NCI-H1694 treated with DMSO at 0.1 percent for 48 hours (cell line): ENCODE results near the gene GSTO2.

Experiments used
- DNase-seq: peaks from one replicate; lab custom pipeline; 2025; lab: John Stamatoyannopoulos, UW

GSTO2 gene

DNA sequence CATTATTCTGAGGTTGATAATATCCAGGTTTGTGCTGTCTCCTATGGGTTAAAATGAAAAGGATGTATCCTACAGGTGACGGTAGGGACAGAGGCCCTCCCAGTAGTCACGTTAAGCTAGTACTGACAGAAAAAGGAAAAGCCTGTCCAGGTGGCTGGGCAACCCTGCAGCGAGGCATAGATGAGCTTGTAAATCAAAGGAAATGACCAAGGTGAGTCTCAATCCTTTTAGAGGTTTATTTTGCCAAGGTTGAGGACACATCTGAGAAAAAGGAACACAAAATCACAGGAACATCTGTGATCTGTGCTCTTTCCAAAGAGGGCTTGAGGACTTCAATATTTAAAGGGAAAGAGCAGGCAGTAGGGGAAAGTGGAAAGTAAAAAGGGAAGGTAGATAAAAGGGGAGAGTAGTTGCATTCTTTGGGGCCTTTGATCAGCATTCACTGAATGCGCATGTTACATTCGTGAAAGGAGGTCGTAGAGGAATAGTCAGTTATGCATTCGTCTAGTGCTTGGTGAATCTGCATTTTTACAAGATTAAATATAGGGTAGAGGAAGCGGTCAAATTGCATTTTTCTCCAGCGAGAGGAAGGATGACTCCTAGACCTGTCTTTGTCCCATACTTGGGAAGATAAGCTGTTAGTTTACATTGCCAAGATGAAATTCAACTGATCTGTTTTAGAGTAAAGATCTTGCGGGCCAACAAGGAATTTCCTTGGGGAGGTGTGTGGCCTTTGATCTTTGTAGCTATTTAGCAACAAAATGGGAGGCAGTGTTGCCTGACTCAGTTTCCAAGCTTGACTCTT is 15.2 kb upstream of the GSTO2 start:
- no peak for DNase-seq

DNA sequence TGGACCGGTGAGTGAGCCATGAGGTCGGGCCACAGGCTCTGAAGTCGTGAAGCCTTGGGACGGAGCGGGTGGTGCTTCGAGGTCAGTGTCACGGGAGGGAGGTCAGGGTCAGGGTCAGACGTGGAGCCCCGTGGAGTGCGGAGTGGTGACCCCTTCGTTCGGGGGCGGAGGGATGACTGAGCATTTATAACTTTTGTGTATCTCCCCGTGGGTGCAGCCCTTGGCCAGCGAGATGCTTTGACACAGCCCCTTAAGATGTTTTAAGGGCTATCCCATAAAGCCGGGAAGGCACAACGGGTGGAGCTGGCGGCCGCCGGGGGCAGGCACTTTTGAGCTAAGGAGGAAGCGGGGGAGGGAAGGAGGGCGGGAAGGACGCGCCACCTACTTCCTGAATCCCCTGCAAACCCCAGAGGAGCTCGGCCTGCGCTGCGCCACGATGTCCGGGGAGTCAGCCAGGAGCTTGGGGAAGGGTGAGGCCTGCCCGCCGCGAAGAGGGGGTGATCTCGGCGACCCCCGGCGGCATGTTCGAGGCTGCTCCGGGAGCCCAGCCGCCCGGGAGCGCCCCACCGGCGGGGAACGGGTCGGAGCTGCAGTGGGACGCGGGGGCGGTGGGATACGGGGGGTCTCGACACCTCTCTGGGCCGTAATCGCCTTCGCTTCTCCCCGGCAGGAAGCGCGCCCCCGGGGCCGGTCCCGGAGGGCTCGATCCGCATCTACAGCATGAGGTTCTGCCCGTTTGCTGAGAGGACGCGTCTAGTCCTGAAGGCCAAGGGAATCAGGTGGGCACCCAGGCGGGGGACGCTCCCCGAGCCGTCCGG is 14.3 kb upstream of the GSTO2 start, which contains the start of gene GSTO1:
TSS of gene GSTO1 (plus strand) at position 400 of the 818 bp plus-strand sequence. CDS start at position 437, 37 bp downstream.
- DNase-seq = no peak

DNA sequence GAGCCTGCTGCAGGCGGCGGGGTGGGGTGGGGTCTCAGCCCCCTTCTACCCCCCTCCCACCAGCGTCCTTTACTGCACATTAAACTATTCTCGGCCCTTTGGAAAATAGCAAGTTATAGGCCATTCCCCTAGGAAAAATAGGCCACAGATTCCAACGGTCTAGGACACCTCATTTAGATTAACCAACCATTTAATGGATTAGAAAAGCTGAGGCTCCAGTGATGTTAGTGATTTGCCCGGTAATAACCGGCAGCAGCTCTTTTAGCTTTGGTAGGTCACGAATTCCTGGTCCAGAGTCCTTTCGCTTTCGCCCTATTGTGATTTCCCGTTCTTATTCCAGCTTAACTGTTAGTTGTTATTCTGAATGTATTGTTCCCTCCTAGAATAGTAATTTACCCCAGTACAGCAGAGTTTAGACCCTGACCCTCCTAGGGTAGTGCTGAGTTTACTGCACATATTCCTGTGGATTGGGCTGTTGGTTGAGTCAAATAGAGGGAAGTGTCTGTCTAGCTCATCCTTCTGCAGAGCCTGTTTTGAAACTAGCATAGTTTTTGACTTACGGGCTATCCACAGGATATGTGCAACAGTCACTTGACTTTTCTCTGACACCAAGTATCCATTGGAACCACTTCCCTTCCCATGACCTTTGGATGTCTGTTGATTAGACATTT is 13.5 kb upstream of the GSTO2 start:
- DNase-seq = peak; percentile 21

DNA sequence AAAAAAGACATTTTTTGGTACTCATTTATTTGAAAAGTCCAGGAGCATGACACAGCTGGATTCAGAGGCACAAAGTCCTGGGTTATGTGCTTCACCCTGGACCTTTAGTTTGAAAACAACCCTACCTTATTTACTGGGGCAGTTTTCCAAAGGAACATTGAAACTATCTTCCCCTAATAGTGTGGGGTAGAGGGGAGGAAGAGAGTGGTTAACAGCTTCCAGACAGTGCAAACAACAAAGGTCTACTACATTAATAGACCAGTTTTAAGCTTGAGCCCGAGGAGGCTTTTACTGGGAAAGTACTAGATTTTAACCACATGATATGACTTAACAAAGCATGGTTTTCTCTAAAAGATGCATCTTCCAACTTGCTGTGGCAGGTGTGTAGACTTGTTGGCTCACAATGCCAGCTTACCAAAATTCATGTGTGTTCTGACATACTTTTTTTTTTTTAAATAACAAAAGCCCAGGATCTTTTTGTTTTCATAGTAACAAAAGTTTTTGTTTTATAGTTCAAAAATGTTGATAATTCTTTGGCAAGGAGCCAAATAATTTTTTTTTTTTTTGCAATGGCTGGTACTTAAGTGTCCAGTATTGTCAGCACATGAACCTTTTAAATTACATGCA is 12.5 kb upstream of the GSTO2 start:
- DNase-seq = no peak

DNA sequence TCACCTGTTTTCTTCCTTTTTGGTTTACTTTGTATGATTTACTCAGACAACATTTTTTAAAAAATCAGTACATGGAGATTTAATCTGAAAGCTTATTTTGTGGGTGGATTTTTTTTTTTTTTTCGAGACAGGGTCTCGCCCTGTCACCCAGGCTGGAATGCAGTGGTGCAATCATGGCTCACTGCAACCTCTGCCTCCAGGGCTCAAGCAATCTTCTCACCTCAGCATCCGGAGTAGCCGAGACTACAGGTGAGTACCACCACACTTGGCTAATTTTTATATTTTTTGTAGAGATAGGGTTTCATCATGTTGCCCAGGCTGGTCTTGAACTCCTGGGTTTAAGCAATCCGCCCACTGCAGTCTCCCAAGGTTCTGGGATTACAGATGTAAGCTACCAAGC is 11.7 kb upstream of the GSTO2 start:
- DNase-seq = no peak

DNA sequence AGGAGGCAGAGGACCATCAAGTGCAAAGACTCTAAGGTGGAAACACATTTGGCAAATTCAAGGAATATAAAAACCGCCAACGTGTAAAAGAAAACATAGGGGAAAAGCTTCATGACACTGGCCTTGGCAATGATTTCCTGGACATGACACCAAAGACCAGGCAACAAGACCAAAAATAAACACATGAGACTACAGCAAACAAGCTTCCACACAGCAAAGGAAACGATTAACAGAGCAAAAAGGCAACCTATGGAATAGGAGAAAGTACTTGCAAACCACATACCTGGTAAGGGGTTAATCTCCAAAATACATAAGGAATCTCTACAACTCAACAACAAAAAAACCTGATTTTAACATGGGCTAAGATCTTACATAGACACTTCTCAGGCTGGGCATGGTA is 10.8 kb upstream of the GSTO2 start:
- no peak for DNase-seq

DNA sequence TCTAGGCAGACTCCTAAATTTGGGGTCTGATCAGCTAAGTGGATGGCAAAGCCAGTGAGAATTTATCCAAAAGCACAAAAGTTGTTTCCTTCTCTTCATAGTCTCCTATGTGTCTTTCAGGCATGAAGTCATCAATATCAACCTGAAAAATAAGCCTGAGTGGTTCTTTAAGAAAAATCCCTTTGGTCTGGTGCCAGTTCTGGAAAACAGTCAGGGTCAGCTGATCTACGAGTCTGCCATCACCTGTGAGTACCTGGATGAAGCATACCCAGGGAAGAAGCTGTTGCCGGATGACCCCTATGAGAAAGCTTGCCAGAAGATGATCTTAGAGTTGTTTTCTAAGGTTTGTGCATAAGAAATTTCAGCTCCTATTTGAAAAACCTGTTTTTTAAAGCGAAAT is 9.5 kb upstream of the GSTO2 start:
- DNase-seq = no peak

DNA sequence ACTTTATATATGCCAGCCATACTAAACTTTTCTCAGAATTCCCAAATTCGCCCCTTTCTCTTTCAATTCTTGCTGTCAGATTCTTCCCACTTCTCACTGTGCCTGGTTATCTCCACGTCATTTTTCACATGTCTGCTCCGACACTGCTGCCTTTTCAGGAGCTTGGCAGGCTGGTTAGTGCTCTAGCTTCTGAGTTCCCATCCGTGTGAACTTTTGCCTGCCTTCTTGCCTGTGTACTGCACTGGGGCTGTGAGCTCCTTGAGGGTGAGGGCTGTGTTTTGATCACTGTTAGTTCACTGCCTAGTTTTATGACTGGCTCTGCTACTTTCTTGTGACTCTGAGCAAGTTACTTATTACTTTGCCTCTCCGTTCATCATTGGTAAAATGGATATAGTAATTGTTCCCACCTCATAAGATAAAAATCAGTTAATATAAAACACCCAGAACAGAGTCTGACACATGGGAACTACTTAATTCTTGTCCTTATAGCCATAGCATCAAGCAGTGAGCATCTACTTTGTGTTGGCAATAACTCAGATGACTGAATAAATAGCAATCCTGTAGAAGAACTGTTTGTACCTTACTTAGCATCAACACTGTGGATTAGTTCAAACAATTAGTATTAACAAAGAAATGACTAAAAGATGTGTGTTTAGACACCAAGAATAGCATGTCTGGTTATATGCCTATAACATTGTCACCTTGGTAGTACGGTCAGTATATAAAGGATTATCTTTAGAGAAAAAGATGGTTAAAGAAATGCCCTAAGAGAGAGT is 8.8 kb upstream of the GSTO2 start:
- no peak for DNase-seq

DNA sequence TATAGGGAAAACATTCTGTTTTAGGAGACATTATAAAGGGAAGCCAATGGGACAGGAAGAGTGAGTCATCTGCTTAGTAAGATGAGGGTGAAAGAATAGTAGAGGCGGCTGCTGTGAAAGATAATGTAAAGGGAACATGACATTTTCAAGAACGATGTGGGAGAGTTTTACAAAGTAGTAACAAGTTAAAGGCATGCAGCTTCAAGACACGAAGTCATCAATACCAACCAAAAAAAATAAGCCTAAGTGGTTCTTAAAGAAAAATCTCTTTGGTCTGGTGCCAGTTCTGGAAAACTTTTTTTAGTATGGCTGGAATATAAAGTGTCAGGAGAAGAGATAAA is 8.2 kb upstream of the GSTO2 start:
- no peak for DNase-seq

DNA sequence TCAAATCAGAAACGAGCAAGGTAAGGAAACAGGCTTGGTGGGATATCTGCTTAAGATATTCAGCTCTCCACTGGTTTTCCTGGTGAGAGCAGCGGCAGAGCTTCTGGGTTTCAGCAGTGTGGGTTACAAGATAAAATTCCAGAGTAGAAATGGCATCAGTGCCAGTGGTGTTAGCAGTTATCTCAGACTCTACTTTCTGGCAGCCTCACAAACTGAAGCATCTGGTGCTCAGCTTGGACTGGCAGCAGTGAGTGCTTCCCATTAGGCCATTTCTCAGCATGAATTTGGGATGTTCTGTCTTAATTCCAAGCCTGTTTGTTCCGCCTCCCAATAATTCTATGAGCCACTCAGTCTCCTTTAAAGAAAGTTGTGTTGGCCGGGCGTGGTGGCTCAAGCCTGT is 6.9 kb upstream of the GSTO2 start:
- DNase-seq = peak; percentile 7

DNA sequence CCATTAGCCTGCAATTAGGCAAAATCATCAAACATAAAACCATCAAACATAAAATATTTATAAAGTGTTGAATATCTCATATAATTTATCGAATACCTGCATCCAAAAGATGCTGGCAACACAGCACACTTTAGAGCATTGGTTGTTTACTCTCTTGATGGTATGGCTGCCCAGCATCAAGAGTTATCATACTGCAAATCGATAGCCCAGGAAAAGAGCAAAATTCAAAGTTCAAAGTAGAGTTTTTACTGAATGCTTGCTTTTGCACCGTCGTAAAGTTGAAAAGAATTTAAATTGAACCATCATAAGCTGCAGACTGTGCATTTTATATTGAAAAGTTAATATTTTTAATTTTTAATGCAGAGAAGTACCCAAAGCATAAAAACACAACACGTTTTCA is 4.2 kb upstream of the GSTO2 start:
- DNase-seq = no peak

DNA sequence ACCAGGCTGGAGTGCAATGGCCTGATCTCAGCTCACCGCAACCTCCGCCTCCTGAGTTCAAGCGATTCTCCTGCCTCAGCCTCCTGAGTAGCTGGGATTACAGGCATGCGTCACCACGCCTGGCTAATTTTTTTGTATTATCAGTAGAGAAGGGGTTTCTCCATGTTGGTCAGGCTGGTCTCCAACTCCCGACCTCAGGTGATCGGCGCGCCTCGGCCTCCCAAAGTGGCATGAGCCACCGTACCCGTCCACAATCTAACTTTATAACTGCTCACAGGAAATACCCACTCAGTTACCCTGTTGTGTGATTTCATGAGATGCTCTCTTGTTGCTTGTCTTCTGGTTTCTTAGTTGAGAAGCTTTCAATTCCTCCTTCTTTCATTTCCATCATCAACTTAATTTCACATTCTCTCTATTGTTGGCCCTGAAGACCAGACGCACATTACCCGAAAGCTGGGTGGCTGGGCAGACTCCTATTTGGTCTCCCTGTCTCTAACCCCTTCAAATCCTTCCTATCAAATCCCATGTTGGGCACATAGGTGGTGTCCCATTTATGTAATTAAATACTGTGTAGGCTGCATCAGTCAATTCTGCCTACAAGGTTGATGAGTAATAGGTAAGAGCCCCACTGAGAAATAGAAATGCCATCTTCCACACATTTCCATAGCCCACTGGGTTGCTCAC is 1.1 kb upstream of the GSTO2 start:
- DNase-seq = no peak

DNA sequence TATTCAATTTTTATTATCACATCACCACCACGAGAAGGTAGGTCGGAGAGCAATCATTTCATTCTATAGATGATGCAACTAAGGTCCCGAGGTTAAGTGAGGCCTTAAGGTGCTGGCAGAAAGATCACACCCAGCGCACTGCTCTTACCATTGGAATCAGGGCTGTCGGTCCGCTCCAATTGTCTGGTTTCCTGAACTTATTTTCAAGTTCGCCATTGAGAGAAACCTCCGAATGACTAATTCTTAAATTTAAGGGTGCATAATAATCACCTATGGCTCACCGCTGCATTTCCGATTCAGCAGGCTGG is 625 bp upstream of the GSTO2 start:
- no peak for DNase-seq

DNA sequence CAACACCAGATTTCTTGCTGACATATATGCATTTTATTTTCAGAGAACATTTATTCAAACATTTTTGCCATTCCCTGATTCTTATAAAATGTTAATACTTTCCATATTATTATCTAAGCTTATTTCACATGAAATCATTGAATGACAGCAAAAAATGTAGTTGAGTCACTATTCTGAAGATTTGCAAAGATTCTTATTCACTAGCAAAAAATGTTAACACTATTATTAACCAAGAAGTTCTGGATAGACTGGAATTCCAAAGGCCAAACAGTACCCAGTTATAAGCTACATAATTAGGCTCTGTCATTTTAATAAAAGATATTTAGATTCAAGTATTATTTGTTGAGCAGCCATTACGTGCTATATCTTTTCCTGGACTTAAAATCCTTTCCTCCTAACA is 4.3 kb downstream of the GSTO2 start:
- no peak for DNase-seq

DNA sequence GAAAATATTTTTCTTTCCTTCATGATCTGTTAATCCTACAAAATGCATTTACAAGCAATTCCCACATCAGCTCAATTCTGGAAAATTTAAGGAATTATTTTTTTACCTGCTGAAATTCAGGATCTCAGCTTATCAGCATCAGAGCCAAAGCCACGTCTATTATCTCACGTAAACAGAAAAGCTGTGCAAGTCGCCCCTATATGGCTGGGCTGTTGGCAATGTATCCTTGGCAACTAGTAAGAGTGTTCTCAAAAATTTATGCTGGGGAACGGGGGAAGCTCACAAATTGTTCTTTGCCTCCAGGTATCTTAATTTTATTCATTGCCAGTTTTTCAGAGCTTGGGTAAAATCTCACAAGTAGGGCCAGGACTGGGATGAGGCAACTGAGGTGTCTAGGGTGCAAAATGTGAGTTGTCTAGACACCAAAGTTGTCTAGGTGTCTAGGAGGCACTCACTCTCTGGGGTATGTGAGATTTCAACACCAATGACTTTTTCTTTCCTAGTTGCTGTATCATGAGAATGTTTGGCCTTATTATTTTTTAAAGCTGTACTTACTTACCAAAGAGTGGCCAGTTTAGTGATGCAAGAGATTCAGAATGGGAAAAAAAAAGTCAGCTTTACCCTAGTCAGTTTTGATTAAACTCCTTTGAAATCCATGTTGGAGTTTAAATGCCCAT is 5.1 kb downstream of the GSTO2 start:
- DNase-seq = no peak

DNA sequence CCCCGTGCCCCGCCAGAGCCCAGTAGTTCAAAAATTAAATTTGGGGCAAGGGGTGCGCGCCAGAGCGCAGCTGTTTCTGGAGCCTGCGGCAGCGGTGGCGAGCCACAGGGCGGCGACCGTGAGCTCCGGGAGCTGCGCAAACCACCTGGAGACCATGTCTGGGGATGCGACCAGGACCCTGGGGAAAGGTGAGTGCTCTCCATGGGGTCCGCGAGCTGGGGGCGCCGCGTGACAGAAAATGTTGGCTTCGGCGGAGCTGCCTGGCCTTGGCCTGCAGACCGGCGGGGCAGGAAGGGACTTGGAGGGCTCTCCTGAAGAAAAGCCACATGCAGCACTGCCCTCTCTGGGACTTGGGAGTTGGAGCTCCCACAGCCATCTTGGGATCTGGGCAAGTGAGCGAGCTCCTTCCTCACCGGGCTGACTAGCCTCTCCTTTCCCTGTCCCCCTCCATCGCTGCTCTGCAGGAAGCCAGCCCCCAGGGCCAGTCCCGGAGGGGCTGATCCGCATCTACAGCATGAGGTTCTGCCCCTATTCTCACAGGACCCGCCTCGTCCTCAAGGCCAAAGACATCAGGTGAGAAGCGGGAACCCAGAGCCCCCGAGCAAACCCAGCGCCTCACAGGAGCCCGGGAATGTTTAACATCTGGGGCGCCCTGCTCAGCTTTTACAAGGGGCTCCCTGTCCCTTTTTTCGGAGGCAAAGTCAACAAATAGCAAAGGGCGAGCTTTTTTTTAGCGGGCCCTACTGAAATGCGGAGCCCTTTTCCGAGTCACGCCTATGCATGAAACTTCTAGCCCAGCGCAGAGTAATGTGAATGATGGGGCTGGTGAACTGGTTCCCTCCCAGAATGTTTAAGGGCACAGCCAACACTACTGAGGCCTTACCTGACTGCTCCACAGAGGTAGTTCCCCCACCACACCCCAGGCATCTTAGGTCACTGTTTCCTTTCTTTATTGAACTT is 6.1 kb downstream of the GSTO2 start:
- no peak for DNase-seq

DNA sequence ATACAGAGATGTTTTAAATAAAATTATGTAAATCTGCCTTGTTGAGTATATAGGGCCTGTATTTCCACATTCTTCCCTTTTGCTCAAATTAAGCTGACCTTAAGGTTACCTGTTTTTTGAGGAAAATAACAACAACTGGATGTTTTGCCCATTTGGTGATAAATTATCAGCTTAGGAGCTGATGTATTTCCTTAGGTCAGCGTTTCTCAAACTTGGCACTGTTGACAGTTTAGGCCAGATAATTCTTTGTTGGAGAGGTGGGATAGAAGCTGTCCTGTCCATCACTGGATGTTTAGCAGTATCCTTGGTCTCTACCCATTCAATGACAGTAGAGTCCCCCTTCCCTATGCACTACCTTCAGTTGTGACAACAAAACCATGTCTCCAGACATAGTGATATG is 7.2 kb downstream of the GSTO2 start:
- DNase-seq = no peak

DNA sequence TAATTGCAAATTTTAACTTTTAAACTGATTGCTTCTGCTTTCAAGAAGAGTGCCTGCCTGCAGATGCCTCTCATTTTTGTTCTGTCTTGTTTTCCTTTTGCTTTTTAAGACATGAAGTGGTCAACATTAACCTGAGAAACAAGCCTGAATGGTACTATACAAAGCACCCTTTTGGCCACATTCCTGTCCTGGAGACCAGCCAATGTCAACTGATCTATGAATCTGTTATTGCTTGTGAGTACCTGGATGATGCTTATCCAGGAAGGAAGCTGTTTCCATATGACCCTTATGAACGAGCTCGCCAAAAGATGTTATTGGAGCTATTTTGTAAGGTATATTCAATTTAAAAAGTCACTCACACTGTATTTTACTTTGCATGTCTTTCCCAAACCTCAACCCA is 8.8 kb downstream of the GSTO2 start:
- DNase-seq = no peak

DNA sequence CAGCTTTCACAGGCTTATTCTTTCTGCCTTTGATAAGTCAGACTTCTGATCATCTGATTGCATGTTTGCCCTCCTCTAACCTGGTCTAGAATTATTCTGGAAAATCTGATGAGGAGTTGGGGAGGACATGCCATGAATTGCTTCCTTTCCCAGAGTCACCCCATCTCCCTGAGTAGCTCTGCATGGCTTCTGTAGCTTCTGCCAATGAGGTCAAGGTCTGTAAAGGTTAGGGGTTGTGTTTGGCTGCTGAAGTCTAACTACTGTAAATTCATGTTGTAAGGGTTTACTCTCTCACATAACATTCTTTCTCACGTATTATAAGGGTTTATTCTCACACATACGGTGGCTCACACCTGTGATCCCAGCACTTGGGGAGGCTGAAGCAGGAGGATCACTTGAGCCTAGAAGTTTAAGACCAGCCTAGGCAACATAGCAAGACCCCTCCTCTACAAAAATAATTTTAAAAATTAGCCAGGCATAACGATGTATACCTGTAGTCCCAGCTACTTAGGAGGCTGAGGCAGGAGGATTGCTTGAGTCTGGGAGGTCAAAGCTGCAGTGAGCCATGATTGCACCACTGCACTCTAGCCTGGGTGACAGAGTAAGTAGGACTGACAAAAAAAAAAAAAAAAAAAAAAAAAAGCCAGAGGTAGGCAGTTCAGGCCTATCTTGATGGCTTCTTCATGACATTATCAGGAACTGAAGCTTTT is 10.7 kb downstream of the GSTO2 start:
- DNase-seq = no peak
